ENCODE measurements around the gene SIK3.

SIK3 gene

GRCh38 chr11:117064275-117064674, 34.0 kb downstream of the SIK3 start:
- TF ChIP-seq RAD21 (IDR thresholded peaks at IDR 0.05; ENCODE audit: low read depth) (no peak), CREB1 (IDR thresholded peaks at IDR 0.05; ENCODE audit: low read depth) (no peak), FOXM1 (IDR thresholded peaks at IDR 0.05; ENCODE audit: borderline replicate concordance, low read depth) (no peak), MAX (IDR thresholded peaks at IDR 0.05) (no peak), ZBTB7A (IDR thresholded peaks at IDR 0.05; ENCODE audit: low read depth) (no peak), TCF12 (IDR thresholded peaks at IDR 0.05; ENCODE audit: low read depth) (no peak), EGR1 (IDR thresholded peaks at IDR 0.05) (no peak), YY1 (IDR thresholded peaks at IDR 0.05; ENCODE audit: low read depth) (no peak), TEAD4 (IDR thresholded peaks at IDR 0.05) (no peak), REST (IDR thresholded peaks at IDR 0.05; ENCODE audit: low read depth) (no peak), EP300 (IDR thresholded peaks at IDR 0.05; ENCODE audit: borderline replicate concordance) (no peak), NFIC (IDR thresholded peaks at IDR 0.05) (no peak), TAF1 (IDR thresholded peaks at IDR 0.05; ENCODE audit: low read depth) (no peak), USF1 (IDR thresholded peaks at IDR 0.05) (no peak)

GRCh38 chr11:117062498-117062897, 35.7 kb downstream of the SIK3 start:
- TF ChIP-seq CEBPB (IDR thresholded peaks at IDR 0.05) (no peak), REST (IDR thresholded peaks at IDR 0.05; ENCODE audit: low read depth) (no peak), USF1 (IDR thresholded peaks at IDR 0.05) (no peak), EP300 (IDR thresholded peaks at IDR 0.05; ENCODE audit: borderline replicate concordance) (no peak), TAF1 (IDR thresholded peaks at IDR 0.05; ENCODE audit: low read depth) (no peak), ZBTB7A (IDR thresholded peaks at IDR 0.05; ENCODE audit: low read depth) (no peak), TEAD4 (IDR thresholded peaks at IDR 0.05) (no peak), MAX (IDR thresholded peaks at IDR 0.05) (no peak), EGR1 (IDR thresholded peaks at IDR 0.05) (no peak), YY1 (IDR thresholded peaks at IDR 0.05; ENCODE audit: low read depth) (no peak), TCF12 (IDR thresholded peaks at IDR 0.05; ENCODE audit: low read depth) (no peak), RAD21 (IDR thresholded peaks at IDR 0.05; ENCODE audit: low read depth) (no peak), CREB1 (IDR thresholded peaks at IDR 0.05; ENCODE audit: low read depth) (no peak), NFIC (IDR thresholded peaks at IDR 0.05) (no peak), FOXM1 (IDR thresholded peaks at IDR 0.05; ENCODE audit: borderline replicate concordance, low read depth) (no peak)

GRCh38 chr11:117061256-117061655, 37.0 kb downstream of the SIK3 start:
- TF ChIP-seq TAF1 (IDR thresholded peaks at IDR 0.05; ENCODE audit: low read depth) (no peak), MAX (IDR thresholded peaks at IDR 0.05) (no peak), TEAD4 (IDR thresholded peaks at IDR 0.05) (no peak), ZBTB7A (IDR thresholded peaks at IDR 0.05; ENCODE audit: low read depth) (no peak), CREB1 (IDR thresholded peaks at IDR 0.05; ENCODE audit: low read depth) (no peak), EGR1 (IDR thresholded peaks at IDR 0.05) (no peak), REST (IDR thresholded peaks at IDR 0.05; ENCODE audit: low read depth) (no peak), CEBPB (IDR thresholded peaks at IDR 0.05) (no peak), NFIC (IDR thresholded peaks at IDR 0.05) (no peak), YY1 (IDR thresholded peaks at IDR 0.05; ENCODE audit: low read depth) (no peak), TCF12 (IDR thresholded peaks at IDR 0.05; ENCODE audit: low read depth) (no peak), USF1 (IDR thresholded peaks at IDR 0.05) (no peak), EP300 (IDR thresholded peaks at IDR 0.05; ENCODE audit: borderline replicate concordance) (no peak), FOXM1 (IDR thresholded peaks at IDR 0.05; ENCODE audit: borderline replicate concordance, low read depth) (no peak), RAD21 (IDR thresholded peaks at IDR 0.05; ENCODE audit: low read depth) (no peak)
